ENCODE results near the gene EFL1.

The EFL1 gene

GRCh38 chr15:82113106-82113715, 149.3 kb downstream of the EFL1 start:
- Histone ChIP-seq H3K4me1 (no peaks in the 10 kb centered on the region; the same call in none of the 2 replicates), H3K36me3 (no peaks in the 10 kb centered on the region), H3K27me3 (no peaks in the 10 kb centered on the region), H3K4me3 (ENCODE audit: low read depth, low read length) (no peak overlapping the region), H3K9me3 (no peaks in the 10 kb centered on the region)
- TF ChIP-seq, protein P1, sequence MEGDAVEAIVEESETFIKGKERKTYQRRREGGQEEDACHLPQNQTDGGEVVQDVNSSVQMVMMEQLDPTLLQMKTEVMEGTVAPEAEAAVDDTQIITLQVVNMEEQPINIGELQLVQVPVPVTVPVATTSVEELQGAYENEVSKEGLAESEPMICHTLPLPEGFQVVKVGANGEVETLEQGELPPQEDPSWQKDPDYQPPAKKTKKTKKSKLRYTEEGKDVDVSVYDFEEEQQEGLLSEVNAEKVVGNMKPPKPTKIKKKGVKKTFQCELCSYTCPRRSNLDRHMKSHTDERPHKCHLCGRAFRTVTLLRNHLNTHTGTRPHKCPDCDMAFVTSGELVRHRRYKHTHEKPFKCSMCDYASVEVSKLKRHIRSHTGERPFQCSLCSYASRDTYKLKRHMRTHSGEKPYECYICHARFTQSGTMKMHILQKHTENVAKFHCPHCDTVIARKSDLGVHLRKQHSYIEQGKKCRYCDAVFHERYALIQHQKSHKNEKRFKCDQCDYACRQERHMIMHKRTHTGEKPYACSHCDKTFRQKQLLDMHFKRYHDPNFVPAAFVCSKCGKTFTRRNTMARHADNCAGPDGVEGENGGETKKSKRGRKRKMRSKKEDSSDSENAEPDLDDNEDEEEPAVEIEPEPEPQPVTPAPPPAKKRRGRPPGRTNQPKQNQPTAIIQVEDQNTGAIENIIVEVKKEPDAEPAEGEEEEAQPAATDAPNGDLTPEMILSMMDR (IDR thresholded peaks at IDR 0.05; ENCODE audit: low read depth, low read length): no peak
- DNase-seq: no peak

DNA sequence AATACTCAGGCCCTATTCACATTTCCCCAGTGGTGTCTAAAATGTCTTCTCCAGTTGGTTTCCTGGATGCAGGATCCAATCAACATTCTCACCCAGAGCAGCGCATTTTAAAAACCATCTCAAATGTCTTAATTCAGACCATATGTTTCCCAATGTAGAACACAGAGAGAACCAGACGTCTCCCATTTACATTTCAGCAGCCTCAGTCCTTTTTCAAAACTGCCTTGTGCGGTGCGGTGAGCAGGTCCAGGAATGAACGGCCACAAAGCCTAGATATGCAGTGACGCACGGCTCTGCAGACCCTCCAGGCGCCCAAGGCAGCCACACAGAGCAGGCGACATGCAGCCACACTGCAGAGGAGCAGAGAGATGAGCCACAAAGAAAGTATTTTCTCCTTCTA, 150.6 kb downstream of the EFL1 start:
- TF ChIP-seq, protein P1 (IDR thresholded peaks at IDR 0.05; ENCODE audit: low read depth, low read length): no peak
- Histone ChIP-seq H3K4me3 (ENCODE audit: low read depth, low read length) (no peak overlapping the region), H3K27me3 (no peaks in the 10 kb centered on the region), H3K4me1 (no peaks in the 10 kb centered on the region; the same call in none of the 2 replicates), H3K36me3 (no peaks in the 10 kb centered on the region), H3K9me3 (no peaks in the 10 kb centered on the region)
- no peak for DNase-seq

GRCh38 chr15:82110144-82110543, 152.4 kb downstream of the EFL1 start:
- TF ChIP-seq, protein P1 (IDR thresholded peaks at IDR 0.05; ENCODE audit: low read depth, low read length): no peak
- no peak for DNase-seq
- no peaks in the 10 kb centered on the region for H3K36me3 ChIP-seq

DNA sequence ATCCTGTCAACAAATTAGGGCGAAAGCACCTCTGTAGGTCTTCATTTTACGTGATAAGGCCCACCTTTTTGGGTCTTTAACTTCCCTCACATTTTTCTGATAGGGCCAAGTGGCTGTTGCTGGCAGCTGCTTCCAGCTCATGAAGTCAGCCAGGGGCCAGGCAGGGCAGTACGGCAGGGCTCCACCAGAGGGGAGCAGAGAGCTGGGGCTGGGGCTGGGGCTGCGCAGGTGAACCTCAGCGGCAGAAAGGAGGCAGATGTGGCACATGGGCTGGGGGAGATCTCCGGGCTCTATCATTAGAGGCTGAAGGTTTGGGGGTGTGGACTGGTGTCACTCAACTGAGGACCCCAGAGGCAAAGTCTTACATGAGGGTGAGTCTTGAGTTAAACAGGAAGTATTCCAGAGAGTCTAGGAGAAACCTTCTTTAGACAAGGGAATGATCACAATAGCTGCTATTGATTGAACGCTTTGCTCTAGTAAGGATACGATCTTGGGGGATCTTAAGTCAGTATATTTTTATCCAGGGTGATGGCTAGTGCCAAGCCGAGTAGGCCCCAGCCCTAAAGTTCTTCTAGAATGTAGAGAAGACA, 153.9 kb downstream of the EFL1 start:
- Histone ChIP-seq H3K36me3 (no peaks in the 10 kb centered on the region), H3K4me3 (ENCODE audit: low read depth, low read length) (no peak overlapping the region)
- DNase-seq: peak; percentile 79

More at GRCh38 chr15:82110144-82110543, 152.4 kb downstream of the EFL1 start:
- Histone ChIP-seq H3K4me3 (ENCODE audit: low read depth, low read length) (no peak overlapping the region), H3K4me1 (no peaks in the 10 kb centered on the region; the same call in none of the 2 replicates), H3K27me3 (no peaks in the 10 kb centered on the region), H3K9me3 (no peaks in the 10 kb centered on the region)

DNA sequence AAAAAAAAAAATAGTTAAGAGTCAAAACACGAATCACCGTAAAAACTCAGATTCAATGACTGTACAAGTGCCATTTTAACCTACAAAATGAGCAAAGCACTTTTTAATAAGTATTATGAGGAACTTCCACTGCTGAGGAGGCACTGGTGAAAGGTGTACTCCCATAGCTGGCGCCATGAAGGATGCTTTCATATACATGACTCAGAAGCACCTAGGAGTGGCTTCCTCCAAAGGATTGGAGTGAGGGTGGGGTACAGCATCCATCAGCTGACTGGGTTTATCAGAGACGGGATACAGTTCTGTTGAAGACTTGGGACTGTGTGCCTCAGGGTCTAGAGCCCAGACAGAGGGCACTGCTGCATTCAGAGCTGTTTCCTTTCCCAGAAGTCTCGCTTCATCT, 155.9 kb downstream of the EFL1 start:
- Histone ChIP-seq H3K36me3 (no peaks in the 10 kb centered on the region), H3K4me3 (ENCODE audit: low read depth, low read length) (no peak overlapping the region), H3K9me3 (no peaks in the 10 kb centered on the region), H3K27me3 (no peaks in the 10 kb centered on the region), H3K4me1 (peaks cover 6% of the 10 kb centered on the region)
- no peak for DNase-seq
- TF ChIP-seq, protein P1 (IDR thresholded peaks at IDR 0.05; ENCODE audit: low read depth, low read length): no peak

More for the DNA sequence above, 153.9 kb downstream of the EFL1 start:
- no peaks in the 10 kb centered on the region for H3K27me3 ChIP-seq
- H3K4me1 ChIP-seq: no peaks in the 10 kb centered on the region; the same call in none of the 2 replicates
- H3K9me3 ChIP-seq: no peaks in the 10 kb centered on the region
- TF ChIP-seq, protein P1 (IDR thresholded peaks at IDR 0.05; ENCODE audit: low read depth, low read length): peak; percentile 91

All from BE2C (cell line).